Lower lobe of right lung (tissue), 2 donors: ENCODE results near the gene ADGRB2. TPM values are rescaled to one million over a fixed set of nuclear protein-coding genes. Genes with fewer than 3 reads are reported as not detected.
"Not testable (repeated sequence)": the region's sequence is repeated elsewhere in the genome, so short reads cannot be mapped to it uniquely, and the experiment has no call there.

Source experiments
- ATAC-seq, 2 donors: fragments of 200-7000 bp; cut with Tn5 transposase; one replicate each; pipeline ENCODE4 v1.9.1; 2020 to 2022; ENCODE audit warnings: mild to moderate bottlenecking in 2 of 2, moderate library complexity in 2 of 2
- DNase-seq: peaks from one replicate; pipeline ENCODE4 v3.0.0-alpha.2; 2020
- H3K27ac ChIP-seq: fragments of 200-600 bp; one replicate; pipeline ENCODE4 v1.8.0; 2022
- H3K27me3 ChIP-seq: fragments of 200-600 bp; one replicate; pipeline ENCODE4 v1.8.0; 2022; ENCODE audit warnings: low read depth
- H3K36me3 ChIP-seq: fragments of 200-600 bp; one replicate; pipeline ENCODE4 v1.8.0; 2022; ENCODE audit warnings: mild to moderate bottlenecking
- H3K4me1 ChIP-seq: fragments of 200-600 bp; one replicate; pipeline ENCODE4 v1.8.0; 2022
- H3K4me3 ChIP-seq: fragments of 200-600 bp; one replicate; pipeline ENCODE4 v1.8.0; 2022; ENCODE audit warnings: mild to moderate bottlenecking
- H3K9me3 ChIP-seq: fragments of 200-600 bp; one replicate; pipeline ENCODE4 v1.8.0; 2022
- intact Hi-C: fragments of 100-400 bp; cut with DNase I; formaldehyde crosslinking; loops from one replicate; pipeline ENCODE4 v1.11.0; 2022
- total RNA-seq: library from RNA; stranded (reverse); fragmentation: NEBNext Ultra II Directional; extraction: Animal tissue kit (Norgen Biotek cat#: 25700); gene quantifications from one replicate; pipeline ENCODE4 v1.2.1, GENCODE V29; 2021
- TF ChIP-seq, protein P1 (sequence below): fragments of 200-600 bp; IDR thresholded peaks from one replicate; pipeline ENCODE4 v1.8.0; 2022; ENCODE audit warnings: antibody characterized with exemption, mild to moderate bottlenecking
- donor health status: DM: no; HTN: yes; CAD: no; lungs with severe emphysema.

ADGRB2 gene
- total RNA-seq, 1 donor from 2014 or later, result 1.1 TPM

DNA sequence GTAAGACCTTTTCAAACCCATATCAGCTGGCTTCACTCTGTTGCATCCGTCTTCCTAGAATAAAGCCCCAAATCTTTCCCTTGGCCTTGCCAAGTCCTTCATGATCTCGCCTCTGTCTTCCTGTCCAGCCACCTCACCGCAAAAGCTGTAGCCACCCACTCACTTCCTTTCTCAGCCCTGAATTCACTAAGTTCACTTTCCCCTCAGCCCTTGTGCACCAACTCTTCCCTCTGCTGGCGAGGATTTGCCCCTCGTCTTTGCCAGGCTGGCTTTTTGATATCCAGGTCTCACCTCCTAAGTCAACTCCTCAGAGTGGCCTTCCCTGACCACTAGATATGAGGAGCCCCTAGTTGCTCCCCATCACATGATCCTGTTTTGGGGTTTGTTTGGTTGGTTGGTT, 56.4 kb downstream of the ADGRB2 start:
- H3K27ac ChIP-seq, result no peak overlapping the region
- ATAC-seq, result no peak
- peaks cover 42% of the 10 kb centered on the region for H3K27me3 ChIP-seq
- H3K36me3 ChIP-seq, result no peaks in the 10 kb centered on the region
- H3K4me3 ChIP-seq, result no peak overlapping the region
- no peak for DNase-seq
- TF ChIP-seq, protein P1, sequence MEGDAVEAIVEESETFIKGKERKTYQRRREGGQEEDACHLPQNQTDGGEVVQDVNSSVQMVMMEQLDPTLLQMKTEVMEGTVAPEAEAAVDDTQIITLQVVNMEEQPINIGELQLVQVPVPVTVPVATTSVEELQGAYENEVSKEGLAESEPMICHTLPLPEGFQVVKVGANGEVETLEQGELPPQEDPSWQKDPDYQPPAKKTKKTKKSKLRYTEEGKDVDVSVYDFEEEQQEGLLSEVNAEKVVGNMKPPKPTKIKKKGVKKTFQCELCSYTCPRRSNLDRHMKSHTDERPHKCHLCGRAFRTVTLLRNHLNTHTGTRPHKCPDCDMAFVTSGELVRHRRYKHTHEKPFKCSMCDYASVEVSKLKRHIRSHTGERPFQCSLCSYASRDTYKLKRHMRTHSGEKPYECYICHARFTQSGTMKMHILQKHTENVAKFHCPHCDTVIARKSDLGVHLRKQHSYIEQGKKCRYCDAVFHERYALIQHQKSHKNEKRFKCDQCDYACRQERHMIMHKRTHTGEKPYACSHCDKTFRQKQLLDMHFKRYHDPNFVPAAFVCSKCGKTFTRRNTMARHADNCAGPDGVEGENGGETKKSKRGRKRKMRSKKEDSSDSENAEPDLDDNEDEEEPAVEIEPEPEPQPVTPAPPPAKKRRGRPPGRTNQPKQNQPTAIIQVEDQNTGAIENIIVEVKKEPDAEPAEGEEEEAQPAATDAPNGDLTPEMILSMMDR, result no peak
- no peaks in the 10 kb centered on the region for H3K9me3 ChIP-seq
- H3K4me1 ChIP-seq, result peaks cover 30% of the 10 kb centered on the region
- intact Hi-C loops, result no loop called here

DNA sequence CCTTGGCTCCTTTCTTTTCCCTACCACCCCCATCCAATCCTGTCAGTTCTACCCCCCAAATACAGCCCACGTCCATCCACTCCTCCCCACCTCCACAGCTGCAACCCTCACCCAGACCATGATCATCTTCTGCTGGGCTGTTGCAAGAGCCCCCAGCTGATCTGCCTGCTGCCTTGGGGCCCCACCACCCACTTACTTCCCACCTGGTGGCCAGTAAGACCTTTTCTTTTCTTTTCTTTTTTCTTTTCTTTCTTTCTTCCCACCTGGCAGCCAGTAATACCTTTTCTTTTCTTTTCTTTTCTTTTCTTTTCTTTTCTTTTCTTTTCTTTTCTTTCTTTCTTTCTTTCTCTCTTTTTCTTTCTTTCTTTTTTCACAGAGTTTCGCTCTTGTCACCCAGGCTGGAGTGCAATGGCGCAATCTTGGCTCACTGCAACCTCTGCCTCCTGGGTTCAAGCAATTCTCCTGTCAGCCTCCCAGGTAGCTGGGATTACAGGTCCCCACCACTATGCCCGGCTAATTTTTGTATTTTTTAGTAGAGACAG, 57.0 kb downstream of the ADGRB2 start:
- intact Hi-C loops, result not testable (repeated sequence)

DNA sequence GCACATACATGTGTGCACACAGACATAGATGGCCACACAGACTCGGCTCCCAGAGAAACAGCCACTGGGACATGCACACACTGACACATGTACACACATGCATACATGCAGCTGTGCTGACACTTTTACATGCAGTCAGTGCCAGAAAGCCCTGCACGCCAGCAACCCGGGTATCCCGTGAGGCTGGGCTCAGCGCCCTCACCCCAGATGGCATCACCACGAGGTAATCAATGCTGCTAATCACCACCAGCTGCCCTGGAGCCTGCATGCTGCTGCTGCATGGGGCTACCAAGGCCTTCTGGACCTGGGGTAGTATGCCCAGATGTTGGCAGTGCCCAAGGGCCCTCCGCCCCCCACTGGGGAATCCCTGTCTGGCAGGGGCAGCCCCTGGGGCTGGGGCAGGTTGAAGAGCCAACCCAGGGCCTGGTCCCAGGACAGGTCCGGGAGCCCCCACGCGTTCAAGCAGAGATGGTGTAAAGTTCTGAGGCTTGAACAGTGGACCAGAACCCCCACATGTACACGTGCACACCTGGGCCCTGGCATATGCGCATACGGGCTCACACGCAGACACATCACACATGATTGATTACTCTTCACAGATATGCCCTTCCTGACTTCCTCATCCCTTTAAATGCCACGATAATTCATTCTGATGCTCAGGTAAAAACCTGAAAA, 57.6 kb downstream of the ADGRB2 start:
- no peaks in the 10 kb centered on the region for H3K36me3 ChIP-seq
- H3K4me1 ChIP-seq, result peaks cover 30% of the 10 kb centered on the region
- intact Hi-C loops, result no loop called here
- TF ChIP-seq, protein P1, result no peak
- H3K27me3 ChIP-seq, result peaks cover 42% of the 10 kb centered on the region
- no peak overlapping the region for H3K27ac ChIP-seq
- no peak for DNase-seq
- no peaks in the 10 kb centered on the region for H3K9me3 ChIP-seq
- H3K4me3 ChIP-seq, result no peak overlapping the region
- no peak for ATAC-seq

More for the DNA sequence above, 57.0 kb downstream of the ADGRB2 start:
- Histone ChIP-seq H3K4me1 (peaks cover 27% of the 10 kb centered on the region), H3K27me3 (peaks cover 42% of the 10 kb centered on the region)
- H3K4me3 ChIP-seq, H3K27ac ChIP-seq, DNase-seq, H3K36me3 ChIP-seq, ATAC-seq, H3K9me3 ChIP-seq: not testable (repeated sequence)

DNA sequence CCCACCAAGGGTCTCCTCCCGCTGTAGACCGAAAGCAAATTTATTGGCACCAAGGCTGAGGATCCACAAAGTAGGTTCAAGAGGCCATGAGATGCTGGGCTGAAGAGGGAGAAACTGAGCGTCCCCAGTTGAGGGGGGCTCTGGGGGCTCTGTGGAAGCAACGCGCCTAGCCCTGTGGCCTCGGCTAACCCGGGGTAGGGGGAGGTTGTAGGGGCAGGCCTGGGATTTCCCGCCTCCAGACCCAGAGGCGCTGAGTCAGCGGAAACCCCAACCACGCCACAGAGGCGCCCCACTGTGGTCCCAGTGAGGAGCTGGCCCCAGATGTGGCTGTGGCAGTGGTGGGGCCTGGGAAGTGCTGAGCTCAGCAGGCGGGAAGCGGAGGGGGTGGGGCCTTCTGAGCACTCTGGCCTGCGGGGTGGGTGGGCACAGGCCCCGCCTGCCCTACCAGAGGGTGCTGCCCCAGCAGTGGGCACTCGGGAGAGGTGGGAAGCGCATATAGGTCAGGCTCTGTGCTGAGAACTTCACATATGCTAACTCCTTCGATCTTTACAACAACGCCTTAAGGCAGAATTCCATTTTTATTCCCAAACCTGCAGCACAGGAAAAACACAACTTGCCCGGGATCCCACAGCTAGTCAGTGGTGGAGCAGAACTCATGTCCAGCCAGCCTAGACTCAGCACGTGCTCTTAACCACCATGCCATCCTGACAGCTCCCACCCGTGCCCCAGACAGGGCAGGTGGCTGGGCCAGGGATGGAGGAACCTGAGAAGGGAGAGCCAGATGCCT, 58.9 kb downstream of the ADGRB2 start:
- Histone ChIP-seq H3K4me3 (peak overlapping the region; percentile 50), H3K4me1 (peaks cover 39% of the 10 kb centered on the region), H3K27ac (peak overlapping the region; percentile 77), H3K9me3 (no peaks in the 10 kb centered on the region), H3K27me3 (peaks cover 42% of the 10 kb centered on the region), H3K36me3 (no peaks in the 10 kb centered on the region)
- intact Hi-C loops, result no loop called here
- TF ChIP-seq, protein P1, result no peak
- DNase-seq (no peak), ATAC-seq (peak; percentile 42 to 51)

DNA sequence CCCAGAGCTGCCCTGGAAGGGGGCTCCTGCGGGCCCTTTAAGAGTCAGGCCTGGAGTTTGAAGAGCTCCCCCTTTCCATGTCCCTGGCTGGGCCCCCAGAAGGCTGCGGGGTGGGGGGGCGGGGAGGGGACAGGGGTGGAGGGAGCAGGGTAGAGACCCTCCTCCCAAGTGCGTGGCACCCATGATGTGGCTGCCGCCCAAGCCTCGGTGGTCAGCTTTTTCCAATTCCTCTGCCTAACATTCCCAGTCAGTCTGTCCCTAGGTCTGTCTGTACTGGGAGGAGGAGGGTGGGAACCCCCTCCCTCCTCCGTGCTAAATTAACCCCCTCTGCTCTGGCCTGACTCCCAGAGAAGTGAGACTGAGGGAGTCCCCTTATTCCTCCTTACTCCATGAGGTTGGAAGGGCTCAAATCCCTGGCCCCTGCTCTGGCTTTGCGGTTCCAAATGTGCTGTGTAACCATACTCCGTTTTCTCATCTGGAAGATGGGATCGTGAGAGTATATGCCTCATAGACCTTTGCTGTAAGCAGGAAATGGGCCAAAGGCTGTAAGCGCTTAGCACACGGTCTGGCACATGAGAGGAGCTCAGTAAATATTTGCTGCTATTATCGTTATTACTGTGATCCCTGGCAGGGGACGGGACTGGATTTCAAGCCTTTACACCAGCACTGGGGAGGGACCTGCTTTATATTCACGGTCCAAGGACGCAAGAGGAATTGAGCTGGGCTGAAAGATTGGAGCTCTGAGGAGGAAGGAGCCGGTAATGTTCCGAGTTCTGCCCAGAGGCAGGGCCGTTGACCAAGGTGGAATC, 59.7 kb downstream of the ADGRB2 start:
- Histone ChIP-seq H3K9me3 (no peaks in the 10 kb centered on the region), H3K4me1 (peaks cover 43% of the 10 kb centered on the region), H3K36me3 (peaks cover 1% of the 10 kb centered on the region), H3K4me3 (peak overlapping the region; percentile 50), H3K27ac (peak overlapping the region; percentile 77), H3K27me3 (peaks cover 42% of the 10 kb centered on the region)
- no peak for DNase-seq
- ATAC-seq, result peak; percentile 8 to 18
- intact Hi-C loops, result no loop called here
- TF ChIP-seq, protein P1, result no peak
